ENCODE measurements around the gene TCERG1L.
"Not testable (repeated sequence)": the region's sequence is repeated elsewhere in the genome, so short reads cannot be mapped to it uniquely, and the experiment has no call there.

Gene TCERG1L

GRCh38 chr10:131168238-131168875 is 143.2 kb downstream of the TCERG1L start:
- in situ Hi-C loops (cut with MboI; ENCODE audit: low sequenced_read_pairs), result no loop called here

DNA sequence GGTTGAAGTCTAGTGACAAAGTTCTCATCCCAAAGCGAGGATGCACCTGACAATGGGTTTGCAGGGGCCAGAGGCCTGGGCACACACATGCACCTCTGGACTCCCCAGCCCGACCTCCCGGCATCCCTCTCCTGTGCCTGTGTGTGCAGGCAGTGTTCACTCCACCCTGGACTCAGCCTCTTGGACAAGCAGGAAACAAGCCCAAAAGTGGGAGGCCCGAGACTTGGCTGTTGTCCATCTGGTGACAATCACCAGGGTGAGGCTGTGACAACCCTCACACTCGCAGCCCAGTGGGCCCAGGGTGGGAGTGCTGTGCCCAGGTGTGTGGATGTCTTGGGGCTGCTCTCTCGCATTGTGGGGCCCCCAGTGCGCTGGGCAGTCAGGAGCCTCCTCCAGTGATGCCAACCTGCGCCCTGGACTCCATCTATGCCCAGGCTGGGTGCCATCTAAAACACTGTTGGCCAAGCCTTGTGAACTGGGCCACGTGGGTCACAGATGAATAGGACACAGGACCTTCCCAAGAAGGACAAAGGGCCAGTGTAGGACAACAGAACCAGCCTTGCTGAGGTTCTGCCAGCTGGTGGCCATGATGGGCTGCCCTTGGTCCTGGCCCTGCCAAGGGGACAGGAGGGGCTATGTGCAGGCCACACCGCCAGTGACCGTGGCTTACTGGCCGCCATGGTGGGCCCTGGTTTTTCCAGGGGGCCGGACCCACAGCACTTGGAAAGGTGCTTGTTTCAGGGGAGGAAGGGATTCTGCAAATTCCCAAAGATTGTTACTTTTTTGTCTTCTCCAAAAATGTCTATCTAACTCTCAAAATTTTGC is 144.3 kb downstream of the TCERG1L start:
- in situ Hi-C loops (cut with MboI; ENCODE audit: low sequenced_read_pairs), result no loop called here

DNA sequence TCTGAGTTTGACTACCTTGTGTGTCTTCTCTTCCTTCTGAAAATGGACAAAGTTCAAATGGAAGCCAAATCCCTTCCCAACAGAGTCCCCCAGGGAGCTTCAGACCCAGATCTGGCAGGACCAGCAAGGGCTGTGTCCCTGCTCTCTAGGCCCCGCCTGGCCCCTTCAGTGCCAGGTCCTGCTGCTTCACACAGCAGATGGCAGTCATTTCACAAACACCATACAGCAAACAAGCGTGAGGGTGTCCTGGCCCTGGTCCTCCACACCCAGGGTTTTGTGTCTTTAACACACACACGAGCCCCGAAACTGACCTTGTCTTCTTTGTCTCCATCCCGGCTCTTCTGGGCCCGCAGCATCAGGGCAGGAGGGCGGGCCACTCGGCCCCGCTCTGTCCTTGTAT is 145.0 kb downstream of the TCERG1L start:
- in situ Hi-C loops (cut with MboI; ENCODE audit: low sequenced_read_pairs), result no loop called here

GRCh38 chr10:131165092-131165491 is 146.4 kb downstream of the TCERG1L start:
- in situ Hi-C loops (cut with MboI; ENCODE audit: low sequenced_read_pairs), result no loop called here

DNA sequence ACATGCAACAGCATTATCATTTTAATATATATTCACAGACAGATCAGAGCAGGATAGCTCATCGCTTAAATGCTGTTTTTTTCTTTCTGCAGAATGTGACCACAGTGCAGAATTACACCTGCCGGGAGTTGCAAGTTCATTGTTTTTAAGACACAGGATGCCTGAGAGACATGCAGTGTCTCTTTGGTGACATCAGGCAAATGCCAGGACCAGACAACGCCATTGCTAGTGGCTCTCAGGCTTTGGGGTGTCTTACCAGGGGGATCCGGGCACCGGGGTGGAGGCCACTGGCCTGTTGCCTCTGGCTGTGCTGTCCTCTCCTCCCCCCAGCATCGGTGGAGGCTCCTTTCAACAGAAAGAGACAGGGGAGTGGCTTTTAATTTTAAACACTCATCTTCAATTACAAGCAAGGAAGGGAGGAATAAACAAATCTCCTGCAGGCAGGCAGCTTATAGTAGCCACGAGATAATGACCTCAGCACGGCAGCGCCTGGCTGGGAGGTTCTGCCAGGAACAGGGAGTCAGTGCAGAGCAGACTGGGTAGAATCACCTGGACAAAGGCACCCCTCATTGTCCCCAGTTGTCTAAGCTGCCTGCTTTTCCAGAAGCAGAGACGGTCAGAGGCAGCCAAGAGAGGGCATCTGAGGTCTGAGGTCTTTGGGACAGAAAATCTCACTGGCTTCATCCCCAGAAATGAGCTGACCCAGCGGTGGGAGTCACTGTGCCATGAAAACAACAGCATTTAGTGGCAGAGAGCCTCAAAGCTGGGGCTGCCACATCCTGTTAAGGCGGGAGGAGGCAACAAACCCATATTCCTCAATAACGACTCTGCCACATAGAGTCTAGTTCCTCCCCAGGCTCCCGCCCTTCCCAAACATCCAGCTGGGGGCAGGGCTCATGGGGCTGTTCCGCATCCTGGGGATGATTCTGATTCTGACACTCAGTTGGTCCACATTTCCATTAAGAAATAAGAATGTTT is 148.4 kb downstream of the TCERG1L start:
- in situ Hi-C loops (cut with MboI; ENCODE audit: low sequenced_read_pairs), result no loop called here

- in situ Hi-C loops (cut with MboI; ENCODE audit: low sequenced_read_pairs), result no loop called here
Observed at GRCh38 chr10:131162211-131162610, 149.3 kb downstream of the TCERG1L start.

DNA sequence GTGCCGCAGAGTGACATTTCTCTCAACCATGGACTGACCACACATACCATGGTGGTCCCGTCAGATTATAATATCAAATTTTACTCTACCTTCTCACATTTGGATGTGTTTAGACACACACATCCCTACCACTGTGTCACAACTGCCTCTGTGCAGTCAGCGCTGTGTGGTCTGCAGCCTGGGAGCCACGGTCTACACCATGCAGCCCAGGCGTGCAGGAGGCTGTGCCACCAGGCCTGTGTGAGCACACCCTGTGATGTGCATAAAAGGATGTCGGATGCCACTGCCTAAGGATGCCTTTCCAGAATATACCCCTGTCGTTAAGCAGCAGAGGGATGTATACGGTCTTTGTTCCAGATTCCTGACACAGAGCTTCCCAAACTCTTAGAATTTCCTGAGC is 150.4 kb downstream of the TCERG1L start:
- in situ Hi-C loops (cut with MboI; ENCODE audit: low sequenced_read_pairs), result no loop called here

DNA sequence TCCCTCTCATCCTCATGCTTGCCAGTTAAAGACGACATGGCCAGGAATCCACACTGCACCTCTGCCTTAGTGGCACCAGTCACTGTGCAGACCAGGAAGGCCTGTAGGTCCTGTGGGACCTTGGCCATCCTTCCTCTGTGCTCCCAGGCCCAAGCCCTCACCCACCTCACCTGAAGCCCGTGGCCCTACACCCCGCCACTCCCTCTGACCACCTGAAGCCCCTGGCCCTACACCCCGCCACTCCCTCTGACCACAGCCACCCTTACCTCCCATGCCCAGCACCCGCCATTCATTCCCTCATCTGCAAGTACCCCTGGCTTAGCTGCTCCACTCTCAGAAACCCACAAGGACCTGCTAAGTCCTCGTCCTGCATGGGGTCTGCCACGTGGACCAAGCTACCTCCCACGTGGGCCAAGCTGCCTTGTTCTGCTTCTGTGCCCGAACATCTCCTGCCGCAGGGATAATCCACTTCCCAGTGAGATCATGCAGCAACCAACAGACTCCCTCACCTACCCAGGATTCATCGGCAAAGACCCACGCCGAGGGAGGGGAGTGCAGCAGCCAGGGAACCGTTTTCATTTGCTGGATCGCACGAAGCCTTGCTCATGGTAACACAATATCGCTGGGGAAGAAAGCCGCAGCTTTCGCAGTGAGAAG is 151.2 kb downstream of the TCERG1L start:
- in situ Hi-C loops (cut with MboI; ENCODE audit: low sequenced_read_pairs), result no loop called here

- in situ Hi-C loops (cut with MboI; ENCODE audit: low sequenced_read_pairs), result no loop called here
Observed at GRCh38 chr10:131159771-131160170, 151.8 kb downstream of the TCERG1L start.

DNA sequence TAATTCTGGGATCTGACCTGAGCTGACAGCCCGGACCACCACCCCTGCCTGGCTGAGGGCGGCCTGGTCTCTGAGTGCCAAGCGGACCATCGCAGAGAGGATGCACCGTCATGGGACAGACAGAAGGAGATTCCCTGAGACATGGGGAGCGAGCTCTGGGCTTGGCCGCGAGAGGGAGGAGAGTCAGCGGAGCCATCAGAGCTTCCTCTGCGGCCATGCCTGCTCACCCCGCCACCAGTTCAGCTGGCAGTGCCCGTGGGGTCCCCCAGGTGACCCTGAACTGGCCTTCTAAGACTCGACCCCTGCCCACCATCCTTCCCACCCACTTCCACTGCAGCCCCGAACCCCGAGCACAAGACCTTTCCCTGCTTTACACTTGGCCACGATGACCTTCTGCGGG is 152.8 kb downstream of the TCERG1L start:
- in situ Hi-C loops (cut with MboI; ENCODE audit: low sequenced_read_pairs), result no loop called here

DNA sequence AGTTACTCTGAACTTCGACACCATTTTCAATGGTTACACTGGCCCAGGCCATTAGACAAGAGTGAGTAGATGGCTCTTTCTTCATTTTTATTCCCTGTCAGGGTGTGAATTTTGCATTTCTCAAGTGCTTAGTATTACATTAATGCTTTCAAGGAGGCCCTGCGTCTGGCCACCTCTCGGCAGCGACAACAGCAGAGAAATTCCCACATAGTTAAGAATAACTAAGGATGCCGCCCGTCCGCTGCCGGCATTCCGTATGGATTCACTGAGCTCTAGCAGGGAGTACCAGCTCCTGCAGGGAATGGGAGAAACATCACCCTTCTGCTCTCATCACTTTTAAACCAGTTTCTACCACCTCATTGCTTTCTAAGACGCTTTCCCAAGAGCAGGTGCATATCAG is 153.6 kb downstream of the TCERG1L start:
- in situ Hi-C loops (cut with MboI; ENCODE audit: low sequenced_read_pairs), result no loop called here

GRCh38 chr10:131155876-131156230 is 155.7 kb downstream of the TCERG1L start:
- in situ Hi-C loops (cut with MboI; ENCODE audit: low sequenced_read_pairs), result no loop called here

DNA sequence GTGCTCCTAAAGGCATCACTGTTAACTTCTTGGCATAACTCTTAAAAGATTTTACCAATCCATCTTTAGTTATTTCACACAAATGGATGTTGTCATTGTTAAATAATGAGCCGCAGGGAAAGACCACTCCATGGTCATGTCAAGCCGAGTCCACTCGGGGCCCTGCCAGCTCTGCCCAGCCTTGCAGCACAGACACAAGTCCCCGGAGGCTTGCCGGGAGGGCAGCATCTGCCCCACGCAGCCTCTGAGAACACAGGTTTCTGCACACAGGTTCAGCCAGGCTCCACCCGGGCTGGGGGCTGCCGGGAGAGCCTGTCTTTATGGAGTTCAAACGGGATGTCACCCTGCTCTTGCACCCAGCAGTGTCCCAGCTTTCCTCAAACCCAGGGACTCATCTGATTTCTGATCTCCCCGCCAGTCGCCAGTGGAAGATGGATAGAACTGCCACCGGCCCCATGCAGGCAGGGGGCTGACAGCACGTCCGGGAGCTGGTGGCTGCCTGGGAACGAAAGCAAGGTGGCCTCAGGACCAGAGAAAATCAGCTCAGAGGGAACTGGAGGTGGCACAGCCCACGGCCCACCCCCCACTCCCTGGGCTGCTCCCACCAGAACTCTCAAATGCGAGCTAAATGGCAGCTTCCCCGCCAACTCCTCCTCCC is 156.2 kb downstream of the TCERG1L start:
- in situ Hi-C loops (cut with MboI; ENCODE audit: low sequenced_read_pairs), result no loop called here

- in situ Hi-C loops (cut with MboI; ENCODE audit: low sequenced_read_pairs), result no loop called here
Observed at GRCh38 chr10:131154306-131155025, 157.1 kb downstream of the TCERG1L start.

DNA sequence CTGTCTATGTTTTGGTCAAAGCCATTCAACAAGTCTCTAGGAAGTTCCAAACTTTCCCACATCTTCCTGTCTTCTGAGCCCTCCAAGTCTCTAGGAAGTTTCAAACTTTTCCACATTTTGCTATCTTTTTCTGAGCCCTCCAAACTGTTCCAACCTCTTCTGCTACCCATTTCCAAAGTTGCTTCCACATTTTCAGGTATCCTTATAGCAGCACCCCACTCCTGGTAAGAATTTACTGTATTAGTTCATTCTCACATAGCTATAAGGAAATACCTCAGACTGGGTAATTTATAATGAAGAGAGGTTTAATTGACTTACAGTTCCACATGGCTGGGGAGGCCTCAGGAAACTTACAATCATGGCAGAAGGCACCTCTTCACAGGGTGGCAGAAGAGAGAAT is 159.1 kb downstream of the TCERG1L start:
- in situ Hi-C loops (cut with MboI; ENCODE audit: low sequenced_read_pairs), result not testable (repeated sequence)

- in situ Hi-C loops (cut with MboI; ENCODE audit: low sequenced_read_pairs), result no loop called here
Observed at GRCh38 chr10:131150126-131150525, 161.4 kb downstream of the TCERG1L start.

DNA sequence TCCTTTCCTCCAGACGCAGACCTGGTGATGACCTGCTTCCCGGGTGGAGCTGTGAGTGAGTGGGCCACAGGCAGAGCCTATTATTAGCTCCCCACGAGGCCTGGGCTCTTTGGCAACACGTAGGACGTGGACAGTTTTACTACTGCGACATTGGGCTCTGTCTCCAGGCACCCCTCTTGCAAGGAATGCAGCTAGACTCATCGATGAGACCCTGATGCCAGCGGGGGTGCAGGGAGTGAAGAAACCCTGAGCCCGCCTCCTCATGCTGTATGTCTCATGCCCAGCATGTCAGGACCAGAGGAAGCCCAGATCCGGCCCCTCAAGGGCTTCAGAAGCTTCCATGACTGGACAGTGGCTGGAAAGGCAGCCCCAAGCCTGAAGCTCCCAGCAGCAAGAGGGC is 161.9 kb downstream of the TCERG1L start:
- in situ Hi-C loops (cut with MboI; ENCODE audit: low sequenced_read_pairs), result no loop called here

- in situ Hi-C loops (cut with MboI; ENCODE audit: low sequenced_read_pairs), result no loop called here
Observed at GRCh38 chr10:131149111-131149510, 162.4 kb downstream of the TCERG1L start.

DNA sequence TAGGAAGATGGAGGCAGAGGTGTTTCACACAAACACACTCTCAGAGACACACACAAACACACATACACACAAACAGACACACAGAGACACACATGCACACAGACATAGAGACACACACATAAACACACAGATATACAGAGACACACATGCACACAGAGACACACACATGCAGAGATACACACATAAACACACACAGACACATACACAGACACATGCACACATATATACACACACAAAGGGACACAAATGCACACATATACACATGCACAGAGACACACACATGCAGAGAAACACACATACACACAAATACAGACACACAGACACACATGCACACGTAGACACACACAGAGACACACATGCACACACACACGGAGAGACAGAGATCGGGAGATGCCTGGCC is 163.3 kb downstream of the TCERG1L start:
- in situ Hi-C loops (cut with MboI; ENCODE audit: low sequenced_read_pairs), result no loop called here

All from hTERT RPE-1 (cell line).